CD14-positive monocyte (primary cell): ENCODE data around the gene GTF2A1L. TPM values are rescaled to one million over a fixed set of nuclear protein-coding genes. Genes with fewer than 3 reads are reported as not detected.

ENCODE experiments used
- DNase-seq, 3 donors: peaks; one replicate each; pipeline ENCODE4 v3.0.0-alpha.2; 2011 to 2022
- H2AFZ ChIP-seq: 2 replicates; pipeline ENCODE4 v1.6.0; 2012; ENCODE audit warnings: mild to moderate bottlenecking, low read depth, low read length, inconsistent platforms; ENCODE audit not compliant: insufficient read depth, poor library complexity, severe bottlenecking
- H3K27ac ChIP-seq, 2 donors: 1 replicate in 1 of 2; 2 replicates in 1 of 2; pipeline ENCODE4 v1.5.1; 2012 to 2013; ENCODE audit warnings: low read length in 2 of 2, control low read depth in 1 of 2, inconsistent platforms in 1 of 2, low read depth in 1 of 2, mild to moderate bottlenecking in 1 of 2
- H3K27me3 ChIP-seq, 2 donors: one replicate each; pipeline versions ENCODE4 v1.6.0 to v1.6.1; 2011 to 2013; ENCODE audit warnings: low read length in 2 of 2; ENCODE audit not compliant: control insufficient read depth in 2 of 2, insufficient read depth in 2 of 2
- H3K36me3 ChIP-seq, 2 donors: replicated peaks in 1 of 2; 1 replicate in 1 of 2; 2 replicates in 1 of 2; pipeline versions ENCODE4 v1.5.1 to v1.6.1; 2012 to 2013; ENCODE audit warnings: low read length in 2 of 2, control low read depth in 1 of 2, inconsistent platforms in 1 of 2, mild to moderate bottlenecking in 1 of 2; ENCODE audit not compliant: insufficient read depth in 2 of 2, control insufficient read depth in 1 of 2
- H3K4me1 ChIP-seq, 2 donors: 1 replicate in 1 of 2; 2 replicates in 1 of 2; pipeline versions ENCODE4 v1.5.1 to v1.6.1; 2012 to 2013; ENCODE audit warnings: low read length in 2 of 2, control low read depth in 1 of 2, inconsistent platforms in 1 of 2, mild to moderate bottlenecking in 1 of 2, moderate library complexity in 1 of 2; ENCODE audit not compliant: insufficient read depth in 2 of 2, control insufficient read depth in 1 of 2
- H3K4me2 ChIP-seq: replicated peaks from 2 replicates; pipeline ENCODE3; 2012; ENCODE audit warnings: low read length, moderate library complexity, mild to moderate bottlenecking; ENCODE audit not compliant: poor library complexity, severe bottlenecking; ENCODE audit errors: extremely low read depth
- H3K4me3 ChIP-seq, 3 experiments: fragments of 200-600 bp in 1 of 3; sonication (generic) in 1 of 3; replicated peaks in 1 of 3; 1 replicate in 2 of 3; 2 replicates in 1 of 3; pipeline ENCODE4 v1.5.1; 2011 to 2013; ENCODE audit warnings: low read length in 3 of 3, mild to moderate bottlenecking in 3 of 3, control low read depth in 2 of 3, low read depth in 2 of 3, inconsistent platforms in 1 of 3, moderate library complexity in 1 of 3
- H3K79me2 ChIP-seq: 2 replicates; pipeline ENCODE4 v1.6.0; 2012; ENCODE audit warnings: mild to moderate bottlenecking, control low read depth, inconsistent platforms, low read length, moderate library complexity; ENCODE audit not compliant: insufficient read depth
- H3K9ac ChIP-seq: 2 replicates; pipeline ENCODE4 v1.6.0; 2017; ENCODE audit warnings: low read length, mild to moderate bottlenecking; ENCODE audit not compliant: insufficient read depth, poor library complexity, severe bottlenecking
- H3K9me3 ChIP-seq, 2 donors: replicated peaks in 1 of 2; 1 replicate in 1 of 2; 2 replicates in 1 of 2; pipeline versions ENCODE4 v1.5.1 to v1.6.1; 2012 to 2013; ENCODE audit warnings: low read length in 2 of 2, control low read depth in 1 of 2; ENCODE audit not compliant: control insufficient read depth in 1 of 2, insufficient read depth in 1 of 2
- H4K20me1 ChIP-seq: 2 replicates; pipeline ENCODE4 v1.6.0; 2012; ENCODE audit warnings: mild to moderate bottlenecking, low read length, control low read depth, moderate library complexity; ENCODE audit not compliant: insufficient read depth
- H3K27ac Mint-ChIP-seq, 7 donors: one replicate each; pipeline ENCODE4 v1.8.0; 2020; ENCODE audit warnings: mild to moderate bottlenecking in 7 of 7, mixed read lengths in 7 of 7, moderate library complexity in 6 of 7, inconsistent platforms in 2 of 7
- H3K27me3 Mint-ChIP-seq, 3 donors: one replicate each; pipeline ENCODE4 v1.8.0; 2021 to 2022; ENCODE audit warnings: low read depth in 3 of 3, mild to moderate bottlenecking in 3 of 3, mixed read lengths in 3 of 3, moderate library complexity in 3 of 3, inconsistent platforms in 1 of 3
- H3K36me3 Mint-ChIP-seq, 2 donors: one replicate each; pipeline ENCODE4 v1.8.0; 2020; ENCODE audit warnings: mixed read lengths in 2 of 2, inconsistent platforms in 1 of 2, mild to moderate bottlenecking in 1 of 2
- H3K4me1 Mint-ChIP-seq: one replicate; pipeline ENCODE4 v1.8.0; 2020; ENCODE audit warnings: mild to moderate bottlenecking, mixed read lengths
- H3K4me3 Mint-ChIP-seq, 2 donors: one replicate each; pipeline ENCODE4 v1.8.0; 2020; ENCODE audit warnings: mild to moderate bottlenecking in 2 of 2, mixed read lengths in 2 of 2, moderate library complexity in 1 of 2
- H3K9me3 Mint-ChIP-seq, 7 donors: one replicate each; pipeline ENCODE4 v1.8.0; 2020 to 2022; ENCODE audit warnings: mixed read lengths in 7 of 7, mild to moderate bottlenecking in 6 of 7, moderate library complexity in 6 of 7, inconsistent platforms in 2 of 7
- WGBS: methylation state at CpG from one replicate; pipeline ENCODE4 v1.1.5; 2013; ENCODE audit warnings: missing lambda C conversion rate; ENCODE audit not compliant: insufficient coverage; 5-methylcytosine and 5-hydroxymethylcytosine counted together
- intact Hi-C, 2 donors: fragments of 100-400 bp; cut with micrococcal nuclease; formaldehyde crosslinking; loops; one replicate each; pipeline versions ENCODE4 v1.15.0 to v1.15.1; 2023
- polyA plus RNA-seq, 3 donors: library from polyadenylated mRNA; depleted of rRNA in 1 of 3; unstranded in 2 of 3; stranded (reverse) in 1 of 3; fragments of 300-500 nt in 2 of 3; fragments of >200 nt in 1 of 3; fragmentation: Illumina TruSeq in 2 of 3; gene quantifications; 1 replicate in 2 of 3; 2 replicates in 1 of 3; pipeline ENCODE4 v1.2.3, GENCODE V29; 2012 to 2021
- TF ChIP-seq, protein P1 (sequence below): fragments of 200-600 bp; IDR thresholded peaks from one replicate; pipeline ENCODE4 v1.8.0; 2022; ENCODE audit warnings: antibody characterized with exemption, mild to moderate bottlenecking

Gene GTF2A1L
- polyA plus RNA-seq, 3 donors = not detected

DNA sequence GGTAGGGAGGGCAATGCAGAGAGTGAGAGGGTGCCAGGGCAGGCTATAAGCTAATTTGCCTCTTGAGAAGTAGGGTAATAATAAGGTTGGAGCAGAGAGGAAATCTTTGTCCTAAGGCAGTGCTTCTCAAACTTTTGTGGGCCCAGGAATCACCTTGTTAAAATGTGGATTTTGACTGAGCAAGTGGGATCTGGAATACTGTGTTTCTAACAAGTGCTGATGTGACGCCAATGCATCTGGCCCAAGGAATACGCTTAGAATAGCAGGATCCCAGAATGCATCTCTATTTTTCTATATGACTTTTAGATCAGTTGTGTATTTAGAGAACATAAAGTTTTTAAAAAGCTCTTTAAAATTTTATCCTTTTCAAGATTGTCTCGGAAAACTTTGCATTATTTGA is 29.7 kb upstream of the GTF2A1L start:
- Histone ChIP-seq H3K4me2 (no peak overlapping the region), H3K4me3 (no peak overlapping the region), H4K20me1 (no peaks in the 10 kb centered on the region), H3K9ac (no peak overlapping the region), H2AFZ (no peak overlapping the region), H3K4me1 (no peaks in the 10 kb centered on the region), H3K27ac (no peak overlapping the region), H3K36me3 (no peaks in the 10 kb centered on the region), H3K79me2 (no peaks in the 10 kb centered on the region), H3K9me3 (no peaks in the 10 kb centered on the region), H3K27me3 (no peaks in the 10 kb centered on the region)
- no peak overlapping the region for H3K27ac Mint-ChIP-seq
- no peak overlapping the region for H3K4me3 Mint-ChIP-seq
- DNase-seq = no peak
- TF ChIP-seq, protein P1, sequence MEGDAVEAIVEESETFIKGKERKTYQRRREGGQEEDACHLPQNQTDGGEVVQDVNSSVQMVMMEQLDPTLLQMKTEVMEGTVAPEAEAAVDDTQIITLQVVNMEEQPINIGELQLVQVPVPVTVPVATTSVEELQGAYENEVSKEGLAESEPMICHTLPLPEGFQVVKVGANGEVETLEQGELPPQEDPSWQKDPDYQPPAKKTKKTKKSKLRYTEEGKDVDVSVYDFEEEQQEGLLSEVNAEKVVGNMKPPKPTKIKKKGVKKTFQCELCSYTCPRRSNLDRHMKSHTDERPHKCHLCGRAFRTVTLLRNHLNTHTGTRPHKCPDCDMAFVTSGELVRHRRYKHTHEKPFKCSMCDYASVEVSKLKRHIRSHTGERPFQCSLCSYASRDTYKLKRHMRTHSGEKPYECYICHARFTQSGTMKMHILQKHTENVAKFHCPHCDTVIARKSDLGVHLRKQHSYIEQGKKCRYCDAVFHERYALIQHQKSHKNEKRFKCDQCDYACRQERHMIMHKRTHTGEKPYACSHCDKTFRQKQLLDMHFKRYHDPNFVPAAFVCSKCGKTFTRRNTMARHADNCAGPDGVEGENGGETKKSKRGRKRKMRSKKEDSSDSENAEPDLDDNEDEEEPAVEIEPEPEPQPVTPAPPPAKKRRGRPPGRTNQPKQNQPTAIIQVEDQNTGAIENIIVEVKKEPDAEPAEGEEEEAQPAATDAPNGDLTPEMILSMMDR = no peak
- peaks cover 7% of the 10 kb centered on the region for H3K4me1 Mint-ChIP-seq
- no CpG with 5 or more reads among the region's 3 CpGs for WGBS
- peaks cover 0 to 1% (median 0%) of the 10 kb centered on the region in 7 donors for H3K9me3 Mint-ChIP-seq
- peaks cover 0 to 3% (median 0%) of the 10 kb centered on the region in 3 donors for H3K27me3 Mint-ChIP-seq
- no peaks in the 10 kb centered on the region for H3K36me3 Mint-ChIP-seq
- intact Hi-C loops = no loop called here

DNA sequence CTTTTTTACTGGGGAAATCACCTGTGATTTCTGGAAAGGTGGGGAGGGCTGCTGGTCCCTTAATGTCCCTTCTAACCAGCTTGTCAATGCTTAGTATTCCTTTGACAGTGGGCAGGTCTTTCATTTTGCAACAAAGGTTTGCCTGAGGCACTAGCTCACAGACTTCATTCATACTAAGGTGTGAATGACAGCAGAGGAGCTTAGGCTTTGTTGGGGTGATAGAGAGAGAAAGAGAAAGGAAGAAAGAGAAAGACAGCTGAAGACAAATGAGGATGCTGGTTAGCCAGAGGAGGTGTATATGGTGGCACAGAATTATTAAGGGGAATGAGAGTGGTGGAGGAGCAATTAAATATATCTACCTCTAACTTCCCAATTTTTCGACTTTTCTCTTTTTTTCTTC is 28.9 kb upstream of the GTF2A1L start:
- no peaks in the 10 kb centered on the region for H3K9me3 ChIP-seq
- H3K36me3 ChIP-seq = no peaks in the 10 kb centered on the region
- Mint-ChIP-seq H3K27ac (no peak overlapping the region), H3K4me1 (peaks cover 7% of the 10 kb centered on the region), H3K9me3 (peaks cover 0 to 1% (median 0%) of the 10 kb centered on the region in 7 donors), H3K27me3 (peaks cover 0 to 3% (median 0%) of the 10 kb centered on the region in 3 donors), H3K36me3 (no peaks in the 10 kb centered on the region), H3K4me3 (peak overlapping the region in 1 of 2 donors; percentile 80)
- H3K27ac ChIP-seq = no peak overlapping the region
- H3K9ac ChIP-seq = peak overlapping the region; percentile 4
- DNase-seq = no peak
- H3K4me2 ChIP-seq = peak overlapping the region; percentile 66
- H2AFZ ChIP-seq = peak overlapping the region; percentile 65
- H3K27me3 ChIP-seq = no peaks in the 10 kb centered on the region
- intact Hi-C loops = no loop called here
- H3K4me1 ChIP-seq = no peaks in the 10 kb centered on the region
- no peaks in the 10 kb centered on the region for H3K79me2 ChIP-seq
- no peak overlapping the region for H3K4me3 ChIP-seq
- no peaks in the 10 kb centered on the region for H4K20me1 ChIP-seq
- TF ChIP-seq, protein P1 = no peak
- no CpG with 5 or more reads among the region's 1 CpG for WGBS
